ENCODE measurements around the gene IL4R.
"Not testable (repeated sequence)": the region's sequence is repeated elsewhere in the genome, so short reads cannot be mapped to it uniquely, and the experiment has no call there.

Gene IL4R

DNA sequence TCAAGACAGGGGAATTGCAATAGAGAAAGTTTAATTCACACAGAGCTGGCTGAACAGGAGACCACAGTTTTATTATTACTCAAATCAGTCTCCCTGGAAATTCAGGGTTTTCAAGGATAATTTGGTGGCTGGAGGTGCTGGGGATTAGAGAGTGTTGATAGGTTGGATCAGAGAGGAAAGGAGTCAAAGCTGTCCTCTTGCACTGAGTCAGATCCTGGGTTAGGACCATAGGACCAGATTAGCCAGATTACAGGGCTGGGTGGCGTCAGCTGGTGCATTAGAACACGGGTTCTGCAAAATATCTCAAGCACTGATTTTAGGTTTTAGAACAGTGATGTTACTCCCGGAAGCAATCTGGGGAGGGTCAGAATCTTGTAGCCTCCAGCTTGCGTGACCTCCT lies 43.4 kb upstream of the IL4R start:
- TF ChIP-seq, protein P1, sequence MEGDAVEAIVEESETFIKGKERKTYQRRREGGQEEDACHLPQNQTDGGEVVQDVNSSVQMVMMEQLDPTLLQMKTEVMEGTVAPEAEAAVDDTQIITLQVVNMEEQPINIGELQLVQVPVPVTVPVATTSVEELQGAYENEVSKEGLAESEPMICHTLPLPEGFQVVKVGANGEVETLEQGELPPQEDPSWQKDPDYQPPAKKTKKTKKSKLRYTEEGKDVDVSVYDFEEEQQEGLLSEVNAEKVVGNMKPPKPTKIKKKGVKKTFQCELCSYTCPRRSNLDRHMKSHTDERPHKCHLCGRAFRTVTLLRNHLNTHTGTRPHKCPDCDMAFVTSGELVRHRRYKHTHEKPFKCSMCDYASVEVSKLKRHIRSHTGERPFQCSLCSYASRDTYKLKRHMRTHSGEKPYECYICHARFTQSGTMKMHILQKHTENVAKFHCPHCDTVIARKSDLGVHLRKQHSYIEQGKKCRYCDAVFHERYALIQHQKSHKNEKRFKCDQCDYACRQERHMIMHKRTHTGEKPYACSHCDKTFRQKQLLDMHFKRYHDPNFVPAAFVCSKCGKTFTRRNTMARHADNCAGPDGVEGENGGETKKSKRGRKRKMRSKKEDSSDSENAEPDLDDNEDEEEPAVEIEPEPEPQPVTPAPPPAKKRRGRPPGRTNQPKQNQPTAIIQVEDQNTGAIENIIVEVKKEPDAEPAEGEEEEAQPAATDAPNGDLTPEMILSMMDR (conservative IDR thresholded peaks at IDR 0.05): no peak
- no peak for TF ChIP-seq ZFX (IDR thresholded peaks at IDR 0.05)
- H3K27ac ChIP-seq: no peak overlapping the region

DNA sequence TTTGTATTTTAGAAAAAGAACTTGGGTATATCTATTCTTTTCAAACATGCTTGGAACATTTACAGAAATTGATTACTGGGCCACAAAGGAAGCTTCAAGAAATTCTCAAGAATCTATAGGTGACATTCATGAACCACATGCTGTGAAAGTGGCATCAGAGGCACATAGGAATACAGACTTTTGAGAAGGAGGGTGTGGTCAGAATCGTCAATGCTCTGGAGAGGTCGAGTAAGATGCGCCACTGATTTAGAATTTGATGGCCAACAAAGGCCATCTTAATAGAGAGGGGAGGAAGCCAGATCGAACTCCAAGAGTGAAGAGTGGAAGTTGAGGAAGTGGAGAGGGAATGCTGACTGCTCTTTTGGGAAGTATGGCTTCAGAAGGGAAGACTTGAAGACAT lies 41.7 kb upstream of the IL4R start:
- no peak for TF ChIP-seq ZFX (IDR thresholded peaks at IDR 0.05)
- TF ChIP-seq, protein P1 (conservative IDR thresholded peaks at IDR 0.05): no peak
- no peak overlapping the region for H3K27ac ChIP-seq

DNA sequence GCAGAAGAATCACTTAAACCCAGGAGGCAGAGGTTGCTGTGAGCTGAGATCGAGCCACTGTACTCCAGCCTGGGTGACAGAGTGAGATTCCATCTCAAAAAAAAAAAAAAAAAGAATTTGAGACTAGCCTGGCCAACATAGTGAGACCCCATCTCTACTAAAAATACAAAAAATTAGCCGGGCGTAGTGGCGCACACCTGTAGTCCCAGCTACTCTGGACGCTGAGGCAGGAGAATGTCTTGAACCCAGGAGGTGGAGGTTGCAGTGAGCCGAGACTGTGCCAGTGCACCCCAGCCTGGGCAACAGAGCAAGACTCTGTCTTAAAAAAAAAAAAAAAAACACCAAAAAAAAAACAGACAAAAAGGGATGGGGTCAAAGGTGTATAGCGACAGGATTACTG lies 41.1 kb upstream of the IL4R start:
- H3K27ac ChIP-seq: not testable (repeated sequence)

DNA sequence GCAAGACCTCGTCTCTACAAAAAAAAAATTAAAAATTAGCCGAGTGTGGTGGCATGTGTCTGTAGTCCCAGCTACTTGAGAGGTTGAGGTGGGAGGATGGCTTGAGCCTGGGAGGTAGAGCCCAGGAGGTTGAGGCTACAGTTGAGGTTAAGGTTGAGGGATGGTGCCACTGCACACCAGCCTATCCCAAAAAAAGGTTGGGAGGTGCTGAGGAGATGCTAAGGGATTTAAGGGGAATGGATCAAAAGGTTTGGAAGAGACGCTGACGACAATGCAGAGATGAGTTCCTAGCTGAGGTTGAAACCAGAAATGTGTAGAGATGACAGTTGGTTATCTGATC lies 40.5 kb upstream of the IL4R start:
- no peak overlapping the region for H3K27ac ChIP-seq
- TF ChIP-seq ZFX (IDR thresholded peaks at IDR 0.05): no peak
- TF ChIP-seq, protein P1 (conservative IDR thresholded peaks at IDR 0.05): no peak

DNA sequence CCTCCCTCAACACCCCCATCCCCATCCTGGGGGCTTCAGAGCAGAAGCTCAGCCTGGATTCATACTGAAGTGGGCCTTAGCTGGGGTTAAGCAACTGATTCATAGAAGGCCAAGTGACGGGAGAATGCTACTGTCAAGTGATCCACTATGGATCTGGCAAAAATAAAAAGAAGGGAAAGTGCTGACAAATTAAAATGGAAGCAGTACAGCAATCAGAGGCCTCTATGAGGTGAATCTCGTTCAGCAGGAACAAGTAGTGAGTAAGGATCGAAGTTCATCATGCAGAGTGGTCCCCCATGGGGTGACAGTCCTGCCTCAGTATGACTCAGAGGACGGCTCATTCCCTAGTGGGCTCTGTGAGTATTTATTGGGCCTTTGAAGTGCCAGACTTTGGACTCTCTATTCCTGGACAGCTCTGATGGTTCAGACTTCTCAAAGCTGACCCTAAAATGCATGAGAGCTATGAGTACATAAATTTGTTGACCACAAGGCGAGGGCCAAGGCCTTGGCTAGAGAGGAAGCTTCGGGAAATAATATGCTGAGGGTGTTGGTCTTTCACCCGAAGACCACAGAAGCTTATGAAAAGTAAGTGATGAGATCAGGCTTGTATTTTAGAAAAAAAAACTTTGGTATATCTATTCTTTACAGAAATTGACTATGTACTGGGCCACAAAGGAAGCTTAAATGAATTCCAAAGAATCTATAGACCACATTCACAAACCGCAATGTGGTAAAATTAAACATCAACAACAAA lies 39.9 kb upstream of the IL4R start:
- no peak overlapping the region for H3K27ac ChIP-seq
- no peak for TF ChIP-seq ZFX (IDR thresholded peaks at IDR 0.05)
- TF ChIP-seq, protein P1 (conservative IDR thresholded peaks at IDR 0.05): no peak

DNA sequence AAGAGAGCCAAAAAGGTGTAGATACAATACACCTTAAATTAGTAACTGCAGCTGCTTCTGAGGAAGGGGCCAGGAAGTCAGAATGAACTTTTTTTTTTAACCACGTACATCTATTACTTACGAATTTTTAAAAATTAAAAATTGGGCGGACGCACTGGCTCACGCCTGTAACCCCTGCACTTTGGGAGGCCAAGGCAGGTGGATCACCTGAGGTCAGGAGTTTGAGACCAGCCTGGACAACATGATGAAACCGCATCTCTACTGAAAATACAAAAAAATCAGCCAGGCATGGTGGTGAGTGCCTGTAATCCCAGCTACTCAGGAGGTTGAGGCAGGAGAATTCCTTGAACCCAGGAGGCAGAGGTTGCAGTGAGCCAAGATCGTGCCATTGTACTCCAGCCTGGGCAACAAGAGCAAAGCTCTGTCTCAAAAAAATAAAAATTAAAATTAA lies 39.3 kb upstream of the IL4R start:
- not testable (repeated sequence) for H3K27ac ChIP-seq

DNA sequence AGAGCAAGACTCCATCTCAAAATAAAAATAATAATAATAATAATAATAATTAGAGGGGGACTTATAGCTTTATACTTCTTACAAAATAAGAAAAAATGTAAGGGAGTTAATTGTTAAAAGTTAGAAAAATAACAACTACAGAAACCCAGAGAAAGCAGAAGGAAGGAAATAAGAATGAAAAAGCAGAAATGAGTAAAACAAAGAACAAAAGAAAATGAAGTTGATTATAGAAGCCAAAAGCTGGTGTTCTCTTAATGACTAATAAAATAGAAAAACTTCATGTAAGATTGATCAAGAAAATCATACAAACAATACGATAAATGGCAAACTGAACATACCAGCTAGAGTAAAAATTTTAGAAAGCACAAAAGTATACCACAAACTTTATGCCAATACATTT lies 38.4 kb upstream of the IL4R start:
- TF ChIP-seq ZFX (IDR thresholded peaks at IDR 0.05): no peak
- TF ChIP-seq, protein P1 (conservative IDR thresholded peaks at IDR 0.05): no peak

DNA sequence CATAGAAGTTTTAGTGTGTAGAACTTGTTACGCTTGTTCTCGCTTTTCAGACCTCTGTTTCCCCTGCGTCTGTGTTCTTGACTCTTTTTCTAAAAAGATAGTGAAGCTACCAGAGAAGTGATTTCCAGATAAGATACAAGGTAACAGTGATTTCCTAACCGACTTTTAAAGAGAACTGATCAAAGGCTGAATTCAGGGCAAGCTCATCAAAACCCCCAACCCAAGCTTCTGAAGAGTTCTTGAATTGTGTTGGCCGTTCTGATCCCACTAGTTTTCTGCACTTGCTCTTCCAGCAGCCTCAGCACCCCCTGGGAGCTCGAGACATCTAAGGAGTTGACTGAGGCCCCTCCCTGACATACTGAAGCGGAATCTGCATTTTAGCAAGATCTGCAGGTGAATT lies 32.5 kb upstream of the IL4R start:
- H3K27ac ChIP-seq: no peak overlapping the region
- TF ChIP-seq ZFX (IDR thresholded peaks at IDR 0.05): no peak

More for the DNA sequence above, 38.4 kb upstream of the IL4R start:
- no peak overlapping the region for H3K27ac ChIP-seq

DNA sequence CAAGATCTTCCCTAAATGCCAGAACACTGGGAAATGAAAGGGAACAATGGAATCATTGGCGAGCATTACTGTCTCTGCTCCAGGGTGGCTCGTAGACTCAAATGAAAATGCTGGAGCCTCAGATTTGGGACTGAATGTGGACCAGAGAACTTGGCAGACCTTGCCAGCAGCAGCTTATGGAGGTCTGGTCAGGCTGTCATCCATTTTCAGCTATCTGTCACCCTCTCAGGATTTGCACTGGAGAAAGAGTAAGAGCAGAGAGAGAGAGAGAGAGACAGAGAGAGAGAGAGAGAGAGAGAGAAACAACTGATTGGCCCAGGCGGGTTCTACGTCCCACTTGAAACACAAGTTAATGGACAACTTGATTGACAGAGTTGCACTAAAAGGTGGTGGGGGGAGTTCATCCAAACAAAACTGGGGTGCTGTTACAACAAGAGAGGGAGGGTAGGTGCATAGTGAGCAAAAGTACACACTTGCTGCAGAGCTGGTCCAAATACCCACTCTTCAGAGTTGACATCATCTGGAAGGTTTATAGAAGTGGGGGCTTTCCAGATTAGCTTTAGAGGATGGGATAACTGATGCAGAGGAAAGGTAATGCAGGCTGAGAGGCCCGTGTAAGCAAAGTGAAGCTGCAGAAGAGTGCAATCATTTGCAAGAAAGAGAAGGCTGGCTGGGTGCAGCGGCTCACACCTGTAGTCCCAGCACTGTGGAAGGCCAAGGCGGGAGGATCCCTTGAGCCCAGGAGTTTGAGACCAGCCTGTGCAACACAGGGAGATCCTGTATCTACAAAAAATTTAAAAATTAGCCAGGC lies 28.7 kb upstream of the IL4R start:
- no peak overlapping the region for H3K27ac ChIP-seq
- TF ChIP-seq, protein P1 (conservative IDR thresholded peaks at IDR 0.05): no peak
- no peak for TF ChIP-seq ZFX (IDR thresholded peaks at IDR 0.05)

All from C4-2B (cell line).